ENCODE measurements around the gene NGDN.

Gene NGDN

DNA sequence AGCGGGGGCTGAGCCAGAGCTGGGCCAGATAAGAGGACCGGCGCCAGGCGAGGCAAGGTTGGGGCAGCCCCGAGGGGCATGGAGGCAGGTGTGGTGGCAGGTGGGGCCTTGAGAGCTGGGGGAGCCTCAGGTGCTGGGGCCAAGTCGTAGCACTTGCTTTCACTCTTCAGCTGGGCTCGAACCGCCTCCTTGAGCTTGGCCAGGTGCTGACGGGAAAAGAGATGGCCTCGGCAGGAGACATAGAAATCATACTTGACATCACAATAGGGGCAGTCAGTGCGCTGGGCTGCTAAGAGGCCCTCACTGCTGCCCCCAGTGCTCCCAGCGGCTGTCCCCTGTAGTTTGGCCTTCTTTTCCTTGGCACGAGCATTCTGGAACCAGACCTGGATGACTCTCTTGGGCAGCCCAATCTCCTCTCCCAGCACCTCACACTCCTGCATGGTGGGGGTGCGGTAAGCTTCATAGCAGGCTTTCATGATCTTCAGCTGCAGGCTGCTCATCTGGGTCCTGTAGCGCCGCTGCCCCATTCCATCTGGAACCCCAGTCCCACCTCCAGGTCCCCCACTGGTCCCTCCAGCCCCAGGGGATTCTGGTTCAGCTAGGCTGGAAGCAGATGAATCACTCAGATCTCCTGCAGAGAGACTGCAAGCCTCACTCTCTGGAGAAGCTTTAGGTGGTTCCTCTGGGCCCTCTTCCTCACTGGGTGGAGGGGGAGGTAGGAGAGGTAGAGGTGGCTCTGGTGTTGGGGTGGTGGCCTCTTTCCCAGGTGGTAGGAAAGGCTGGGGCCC, 53.9 kb downstream of the NGDN start:
- Histone ChIP-seq H3K4me3 (ENCODE audit: low read depth, low read length) (no peak overlapping the region), H3K27ac (no peak overlapping the region), H3K36me3 (replicated peaks) (no peaks in the 10 kb centered on the region), H3K27me3 (replicated peaks) (no peaks in the 10 kb centered on the region)
- TF ChIP-seq, protein P1, sequence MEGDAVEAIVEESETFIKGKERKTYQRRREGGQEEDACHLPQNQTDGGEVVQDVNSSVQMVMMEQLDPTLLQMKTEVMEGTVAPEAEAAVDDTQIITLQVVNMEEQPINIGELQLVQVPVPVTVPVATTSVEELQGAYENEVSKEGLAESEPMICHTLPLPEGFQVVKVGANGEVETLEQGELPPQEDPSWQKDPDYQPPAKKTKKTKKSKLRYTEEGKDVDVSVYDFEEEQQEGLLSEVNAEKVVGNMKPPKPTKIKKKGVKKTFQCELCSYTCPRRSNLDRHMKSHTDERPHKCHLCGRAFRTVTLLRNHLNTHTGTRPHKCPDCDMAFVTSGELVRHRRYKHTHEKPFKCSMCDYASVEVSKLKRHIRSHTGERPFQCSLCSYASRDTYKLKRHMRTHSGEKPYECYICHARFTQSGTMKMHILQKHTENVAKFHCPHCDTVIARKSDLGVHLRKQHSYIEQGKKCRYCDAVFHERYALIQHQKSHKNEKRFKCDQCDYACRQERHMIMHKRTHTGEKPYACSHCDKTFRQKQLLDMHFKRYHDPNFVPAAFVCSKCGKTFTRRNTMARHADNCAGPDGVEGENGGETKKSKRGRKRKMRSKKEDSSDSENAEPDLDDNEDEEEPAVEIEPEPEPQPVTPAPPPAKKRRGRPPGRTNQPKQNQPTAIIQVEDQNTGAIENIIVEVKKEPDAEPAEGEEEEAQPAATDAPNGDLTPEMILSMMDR (IDR thresholded peaks at IDR 0.05; ENCODE audit: low read depth, low read length, missing control alignments): no peak
- in situ Hi-C loops (cut with HindIII; ENCODE audit: low pct_ligation_motif_present, low sequenced_read_pairs): no loop called here
- DNase-seq: no peak

GRCh38 chr14:23524954-23525353, 55.5 kb downstream of the NGDN start:
- no peak overlapping the region for H3K4me3 ChIP-seq (ENCODE audit: low read depth, low read length)
- TF ChIP-seq, protein P1 (IDR thresholded peaks at IDR 0.05; ENCODE audit: low read depth, low read length, missing control alignments): no peak
- no peak for DNase-seq
- no peaks in the 10 kb centered on the region for H3K27me3 ChIP-seq (replicated peaks)
- no peak overlapping the region for H3K27ac ChIP-seq
- no peaks in the 10 kb centered on the region for H3K36me3 ChIP-seq (replicated peaks)
- in situ Hi-C loops (cut with HindIII; ENCODE audit: low pct_ligation_motif_present, low sequenced_read_pairs): no loop called here

- Histone ChIP-seq H3K27me3 (replicated peaks) (no peaks in the 10 kb centered on the region), H3K36me3 (replicated peaks) (no peaks in the 10 kb centered on the region), H3K4me3 (ENCODE audit: low read depth, low read length) (no peak overlapping the region), H3K27ac (no peak overlapping the region)
- in situ Hi-C loops (cut with HindIII; ENCODE audit: low pct_ligation_motif_present, low sequenced_read_pairs): no loop called here
- no peak for DNase-seq
- TF ChIP-seq, protein P1 (IDR thresholded peaks at IDR 0.05; ENCODE audit: low read depth, low read length, missing control alignments): no peak
Observed at GRCh38 chr14:23525611-23526010, 56.1 kb downstream of the NGDN start.

Data from brain microvascular endothelial cell (primary cell).